NCI-H82 (cell line): ENCODE measurements around the gene NOS3.
A peak's percentile ranks its signal among the peaks of the same experiment; 100 is the strongest.
"Not testable (repeated sequence)": the region's sequence is repeated elsewhere in the genome, so short reads cannot be mapped to it uniquely, and the experiment has no call there.

Source experiments
- DNase-seq: peaks from one replicate; lab custom pipeline; 2025; lab: John Stamatoyannopoulos, UW

Gene NOS3

GRCh38 chr7:151000897-151001495 lies 10.2 kb downstream of the NOS3 start:
- DNase-seq, result no peak

- no peak for DNase-seq
These were observed 10.7 kb downstream of the NOS3 start for GRCh38 chr7:151001546-151001945.

- DNase-seq, result no peak
These were observed 12.8 kb downstream of the NOS3 start for GRCh38 chr7:151003572-151003971.

- no peak for DNase-seq
These were observed 14.7 kb downstream of the NOS3 start for GRCh38 chr7:151005566-151005965.

GRCh38 chr7:151006590-151007300 lies 15.9 kb downstream of the NOS3 start:
- DNase-seq, result no peak

- no peak for DNase-seq
These were observed 16.7 kb downstream of the NOS3 start for GRCh38 chr7:151007469-151007898.

GRCh38 chr7:151008143-151008510 lies 17.3 kb downstream of the NOS3 start:
- DNase-seq, result no peak

GRCh38 chr7:151008511-151009323 lies 17.9 kb downstream of the NOS3 start:
- DNase-seq, result no peak

- DNase-seq, result no peak
These were observed 18.7 kb downstream of the NOS3 start for GRCh38 chr7:151009327-151010036.

GRCh38 chr7:151010037-151010306 lies 19.2 kb downstream of the NOS3 start:
- no peak for DNase-seq

- peak; percentile 55 for DNase-seq
These were observed 19.7 kb downstream of the NOS3 start for GRCh38 chr7:151010307-151011096.

- no peak for DNase-seq
These were observed 20.2 kb downstream of the NOS3 start for GRCh38 chr7:151011097-151011409.

- DNase-seq, result not testable (repeated sequence)
These were observed 20.8 kb downstream of the NOS3 start for GRCh38 chr7:151011616-151012015.

GRCh38 chr7:151012031-151012692 lies 21.3 kb downstream of the NOS3 start:
- DNase-seq, result no peak

GRCh38 chr7:151012911-151013347 lies 22.1 kb downstream of the NOS3 start:
- peak; percentile 85 for DNase-seq

- peak; percentile 77 for DNase-seq
These were observed 22.5 kb downstream of the NOS3 start for GRCh38 chr7:151013356-151013732.

- peak; percentile 91 for DNase-seq
These were observed 23.1 kb downstream of the NOS3 start for GRCh38 chr7:151013733-151014497.

GRCh38 chr7:151014950-151015349 lies 24.1 kb downstream of the NOS3 start:
- no peak for DNase-seq

- no peak for DNase-seq
These were observed 25.1 kb downstream of the NOS3 start for GRCh38 chr7:151015967-151016366.

GRCh38 chr7:151016505-151016904 lies 25.7 kb downstream of the NOS3 start:
- no peak for DNase-seq

- no peak for DNase-seq
These were observed 26.1 kb downstream of the NOS3 start for GRCh38 chr7:151016942-151017341.
